Esophagus squamous epithelium (tissue), 5 donors: ENCODE measurements around the gene FOXK2. TPM values are rescaled to one million over a fixed set of nuclear protein-coding genes. Genes with fewer than 3 reads are reported as not detected.
A peak's percentile ranks its signal among the peaks of the same experiment; 100 is the strongest.
"Not testable (repeated sequence)": the region's sequence is repeated elsewhere in the genome, so short reads cannot be mapped to it uniquely, and the experiment has no call there.

Experiments
- DNase-seq: peaks from one replicate; lab custom pipeline; 2025; lab: John Stamatoyannopoulos, UW
- H3K27ac ChIP-seq, 4 donors: fragments of 200-600 bp; sonication (generic); one replicate each; pipeline ENCODE4 v1.5.1; 2016 to 2019; ENCODE audit warnings: mild to moderate bottlenecking in 1 of 4
- H3K27me3 ChIP-seq, 4 donors: fragments of 200-600 bp; sonication (generic); 1 replicate in 3 of 4; 2 replicates in 1 of 4; pipeline versions ENCODE4 v1.5.1 to v1.6.0; 2017 to 2021; ENCODE audit warnings: antibody characterized with exemption in 1 of 4
- H3K36me3 ChIP-seq, 3 donors: fragments of 200-600 bp; sonication (generic); one replicate each; pipeline ENCODE4 v1.5.1; 2016 to 2019
- H3K4me1 ChIP-seq, 3 donors: fragments of 200-600 bp; sonication (generic); one replicate each; pipeline ENCODE4 v1.5.1; 2017 to 2019
- H3K4me3 ChIP-seq, 4 donors: fragments of 200-600 bp; sonication (generic); 1 replicate in 3 of 4; 2 replicates in 1 of 4; pipeline ENCODE4 v1.5.1; 2016 to 2019; ENCODE audit warnings: mild to moderate bottlenecking in 2 of 4, moderate library complexity in 1 of 4
- H3K9me3 ChIP-seq, 3 donors: fragments of 200-600 bp; sonication (generic); one replicate each; pipeline ENCODE4 v1.5.1; 2016 to 2019
- CTCF ChIP-seq, 6 experiments: fragments of 450-650 bp in 4 of 6; fragments of 200-600 bp in 2 of 6; sonication (generic) in 2 of 6; IDR thresholded peaks; one replicate each; pipeline ENCODE4 v1.5.1; 2016 to 2019; ENCODE audit warnings: antibody characterized with exemption in 6 of 6, mild to moderate bottlenecking in 4 of 6, moderate library complexity in 4 of 6
- POLR2A ChIP-seq, 4 donors: fragments of 450-650 bp; IDR thresholded peaks; one replicate each; pipeline ENCODE4 v1.6.1; 2017; ENCODE audit warnings: antibody characterized with exemption in 4 of 4, mild to moderate bottlenecking in 4 of 4, moderate library complexity in 3 of 4
- WGBS, 2 donors: methylation state at CpG; one replicate each; pipeline ENCODE4 v1.1.5; 2018; 5-methylcytosine and 5-hydroxymethylcytosine counted together
- intact Hi-C: fragments of 100-400 bp; cut with DNase I; formaldehyde crosslinking; loops from one replicate; pipeline ENCODE4 v1.15.0; 2022
- total RNA-seq, 4 donors: library from RNA; depleted of rRNA; stranded (reverse); fragments of >200 nt; gene quantifications; one replicate each; pipeline ENCODE4 v1.1.0, GENCODE V29; 2016
- donor health status: DM: yes; HTN: yes; CAD: no.

The FOXK2 gene
- total RNA-seq, 4 donors from 2014 or later, result 26.3 to 38.2 (median 34.5) TPM

GRCh38 chr17:82582213-82582612 lies 62.7 kb downstream of the FOXK2 start:
- no peak for DNase-seq
- Histone ChIP-seq H3K4me1 (peaks cover 0 to 5% (median 0%) of the 10 kb centered on the region in 3 donors), H3K27ac (peak overlapping the region in 1 of 4 donors; percentile 9), H3K9me3 (no peaks in the 10 kb centered on the region), H3K4me3 (no peak overlapping the region), H3K36me3 (peaks cover 14 to 73% (median 28%) of the 10 kb centered on the region in 3 donors), H3K27me3 (no peaks in the 10 kb centered on the region)
- intact Hi-C loops, result no loop called here
- 57 to 69% methylated on average over 6 to 8 of the region's 8 CpGs for WGBS, 2 donors
- TF ChIP-seq CTCF (IDR thresholded peaks at IDR 0.05) (no peak), POLR2A (IDR thresholded peaks at IDR 0.05) (no peak)

GRCh38 chr17:82582709-82583108 lies 63.2 kb downstream of the FOXK2 start:
- no peak for DNase-seq

GRCh38 chr17:82583720-82584234 lies 64.2 kb downstream of the FOXK2 start:
- no peaks in the 10 kb centered on the region for H3K9me3 ChIP-seq
- no peak overlapping the region for H3K4me3 ChIP-seq
- H3K4me1 ChIP-seq, result peaks cover 0 to 6% (median 0%) of the 10 kb centered on the region in 3 donors
- H3K36me3 ChIP-seq, result peaks cover 15 to 73% (median 30%) of the 10 kb centered on the region in 3 donors
- TF ChIP-seq POLR2A (IDR thresholded peaks at IDR 0.05), result no peak
- TF ChIP-seq CTCF (IDR thresholded peaks at IDR 0.05), result no peak
- no peaks in the 10 kb centered on the region for H3K27me3 ChIP-seq
- intact Hi-C loops, result no loop called here
- H3K27ac ChIP-seq, result no peak overlapping the region
- no peak for DNase-seq
- 89 to 92% methylated on average over 10 to 12 of the region's 28 CpGs for WGBS, 2 donors

More at GRCh38 chr17:82582709-82583108, 63.2 kb downstream of the FOXK2 start:
- Histone ChIP-seq H3K9me3 (no peaks in the 10 kb centered on the region), H3K4me3 (no peak overlapping the region), H3K27ac (no peak overlapping the region), H3K36me3 (peaks cover 18 to 73% (median 33%) of the 10 kb centered on the region in 3 donors), H3K27me3 (no peaks in the 10 kb centered on the region), H3K4me1 (peaks cover 0 to 5% (median 0%) of the 10 kb centered on the region in 3 donors)
- intact Hi-C loops, result no loop called here
- TF ChIP-seq CTCF (IDR thresholded peaks at IDR 0.05), result no peak
- no peak for TF ChIP-seq POLR2A (IDR thresholded peaks at IDR 0.05)
- 89 to 93% methylated on average over 11 of the region's 11 CpGs for WGBS, 2 donors

GRCh38 chr17:82585935-82586575 lies 66.5 kb downstream of the FOXK2 start:
- 75 to 94% methylated on average over 4 to 12 of the region's 23 CpGs for WGBS, 2 donors
- H3K27me3 ChIP-seq, intact Hi-C loops, H3K9me3 ChIP-seq, H3K4me3 ChIP-seq, DNase-seq: not testable (repeated sequence)
- peaks cover 3 to 29% (median 4%) of the 10 kb centered on the region in 3 donors for H3K4me1 ChIP-seq
- H3K27ac ChIP-seq, result peak overlapping the region in 1 of 4 donors; percentile 20
- peaks cover 14 to 69% (median 27%) of the 10 kb centered on the region in 3 donors for H3K36me3 ChIP-seq

- Histone ChIP-seq H3K4me1 (peaks cover 9 to 35% (median 11%) of the 10 kb centered on the region in 3 donors), H3K4me3 (no peak overlapping the region), H3K27me3 (no peaks in the 10 kb centered on the region), H3K9me3 (no peaks in the 10 kb centered on the region), H3K36me3 (peaks cover 14 to 68% (median 27%) of the 10 kb centered on the region in 3 donors), H3K27ac (no peak overlapping the region)
- no peak for DNase-seq
- TF ChIP-seq POLR2A (IDR thresholded peaks at IDR 0.05), result no peak
- TF ChIP-seq CTCF (IDR thresholded peaks at IDR 0.05), result no peak
- 74 to 83% methylated on average over 18 to 20 of the region's 21 CpGs for WGBS, 2 donors
- intact Hi-C loops, result no loop called here
These were observed 67.2 kb downstream of the FOXK2 start for GRCh38 chr17:82586576-82587233.
